GM10248 (cell line): ENCODE data around the gene HSPA12A.

Source experiments
- CTCF ChIA-PET: fragments of 300-600 bp; sonication (Branson Sonifier 250); formaldehyde crosslinking; extraction: SDS; loops from one replicate; lab custom pipeline; 2021; ENCODE audit warnings: antibody characterized with exemption; lab: Yijun Ruan, JAX
- POLR2A ChIA-PET: fragments of 350-650 bp; sonication (Branson Sonifier 250); formaldehyde crosslinking; extraction: SDS; loops from one replicate; lab custom pipeline; 2020; ENCODE audit warnings: antibody characterized with exemption; lab: Yijun Ruan, JAX
- DNase-seq: peaks from one replicate; pipeline ENCODE4 v3.0.0; 2012; ENCODE audit errors: extremely low spot score
- TF ChIP-seq, protein P1 (sequence below): IDR thresholded peaks from 2 replicates; pipeline ENCODE4 v1.5.1; 2012; ENCODE audit warnings: mild to moderate bottlenecking, low read depth; ENCODE audit errors: extremely low read depth, missing control alignments, control extremely low read depth

The HSPA12A gene

GRCh38 chr10:116688241-116688711 lies 54.1 kb downstream of the HSPA12A start:
- TF ChIP-seq, protein P1, sequence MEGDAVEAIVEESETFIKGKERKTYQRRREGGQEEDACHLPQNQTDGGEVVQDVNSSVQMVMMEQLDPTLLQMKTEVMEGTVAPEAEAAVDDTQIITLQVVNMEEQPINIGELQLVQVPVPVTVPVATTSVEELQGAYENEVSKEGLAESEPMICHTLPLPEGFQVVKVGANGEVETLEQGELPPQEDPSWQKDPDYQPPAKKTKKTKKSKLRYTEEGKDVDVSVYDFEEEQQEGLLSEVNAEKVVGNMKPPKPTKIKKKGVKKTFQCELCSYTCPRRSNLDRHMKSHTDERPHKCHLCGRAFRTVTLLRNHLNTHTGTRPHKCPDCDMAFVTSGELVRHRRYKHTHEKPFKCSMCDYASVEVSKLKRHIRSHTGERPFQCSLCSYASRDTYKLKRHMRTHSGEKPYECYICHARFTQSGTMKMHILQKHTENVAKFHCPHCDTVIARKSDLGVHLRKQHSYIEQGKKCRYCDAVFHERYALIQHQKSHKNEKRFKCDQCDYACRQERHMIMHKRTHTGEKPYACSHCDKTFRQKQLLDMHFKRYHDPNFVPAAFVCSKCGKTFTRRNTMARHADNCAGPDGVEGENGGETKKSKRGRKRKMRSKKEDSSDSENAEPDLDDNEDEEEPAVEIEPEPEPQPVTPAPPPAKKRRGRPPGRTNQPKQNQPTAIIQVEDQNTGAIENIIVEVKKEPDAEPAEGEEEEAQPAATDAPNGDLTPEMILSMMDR: no peak
- no peak for DNase-seq
- ChIA-PET POLR2A (no interaction called here), CTCF (interaction anchor here (1.1 to 3.9 kb wide), 3 partner anchors 13 to 487 kb away, joined by 4 to 13 read pairs (median 11); no protein-coding TSS in a partner anchor)

- ChIA-PET CTCF (interaction anchor here (1.0 to 3.9 kb wide), 4 partner anchors 11 to 487 kb away, joined by 3 to 13 read pairs (median 8); no protein-coding TSS in a partner anchor), POLR2A (no interaction called here)
- no peak for DNase-seq
- TF ChIP-seq, protein P1: no peak
Measured at GRCh38 chr10:116687633-116688032, 54.7 kb downstream of the HSPA12A start.

- ChIA-PET CTCF (interaction anchor here (2.2 to 7.2 kb wide), 3 partner anchors 10 to 488 kb away, joined by 6 to 76 read pairs (median 13); no protein-coding TSS in a partner anchor), POLR2A (no interaction called here)
- TF ChIP-seq, protein P1: no peak
- DNase-seq: no peak
Measured at GRCh38 chr10:116686632-116687031, 55.7 kb downstream of the HSPA12A start.

DNA sequence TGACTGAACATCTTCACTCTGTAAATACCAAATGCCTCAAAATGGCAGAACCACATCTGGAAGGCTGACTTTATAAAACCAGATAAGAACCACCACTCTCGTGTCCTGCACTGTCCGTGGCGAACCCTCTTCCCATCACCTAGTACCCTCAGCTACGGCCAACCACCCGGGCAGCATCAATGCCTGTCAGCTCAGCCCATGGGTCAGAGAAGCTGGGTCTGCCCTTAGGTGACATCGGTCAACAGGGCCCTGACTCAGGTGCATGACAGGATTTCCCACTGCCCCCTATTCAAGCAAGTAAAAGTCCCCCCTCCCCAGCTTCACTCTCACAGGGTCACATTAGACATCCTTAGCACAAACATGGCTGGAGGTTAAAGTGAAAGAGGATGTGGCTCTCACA lies 56.6 kb downstream of the HSPA12A start:
- ChIA-PET CTCF (interaction anchor here (1.3 to 7.2 kb wide), 3 partner anchors 11 to 102 kb away, joined by 3 to 76 read pairs (median 6); no protein-coding TSS in a partner anchor), POLR2A (no interaction called here)
- TF ChIP-seq, protein P1: no peak
- DNase-seq: no peak

- CTCF ChIA-PET: interaction anchor here (2.2 to 7.2 kb wide), 2 partner anchors 12 to 103 kb away, joined by 6 to 76 read pairs; no protein-coding TSS in a partner anchor
- POLR2A ChIA-PET: no interaction called here
- DNase-seq: no peak
- TF ChIP-seq, protein P1: no peak
Measured at GRCh38 chr10:116684781-116685180, 57.6 kb downstream of the HSPA12A start.

DNA sequence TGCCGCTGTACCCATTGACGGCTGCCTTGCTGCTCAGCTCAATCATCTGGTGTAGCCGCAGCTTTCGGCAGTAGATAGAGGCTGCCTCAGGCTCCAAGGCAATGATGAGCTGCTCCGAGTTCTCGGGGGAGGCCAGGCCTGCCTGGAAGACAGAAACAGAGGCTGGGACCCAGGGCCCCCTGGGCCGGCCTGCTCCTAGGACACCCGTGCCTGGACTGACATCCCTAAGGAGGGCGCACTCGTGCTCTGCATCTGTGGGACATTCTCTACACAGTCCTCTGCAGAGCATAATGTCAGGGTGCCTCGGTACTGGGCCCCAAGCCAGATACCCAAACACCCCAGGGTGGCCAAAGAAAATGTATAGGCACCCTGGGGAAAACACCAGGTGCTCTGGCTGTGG lies 58.5 kb downstream of the HSPA12A start:
- ChIA-PET POLR2A (no interaction called here), CTCF (interaction anchor here (1.0 to 7.2 kb wide), 5 partner anchors 9 to 491 kb away, joined by 4 to 76 read pairs (median 9); no protein-coding TSS in a partner anchor)
- TF ChIP-seq, protein P1: no peak
- DNase-seq: no peak

- CTCF ChIA-PET: interaction anchor here (0.6 to 7.2 kb wide), 10 partner anchors 8 to 493 kb away, joined by 3 to 76 read pairs (median 6); no protein-coding TSS in a partner anchor
- TF ChIP-seq, protein P1: no peak
- POLR2A ChIA-PET: no interaction called here
- no peak for DNase-seq
Measured at GRCh38 chr10:116683166-116683565, 59.2 kb downstream of the HSPA12A start.
